IPS-NIHi7 (cell line): Measurements from ENCODE around the gene STK38L.

Experiments
- DNase-seq: peaks from one replicate; pipeline ENCODE4 v3.0.0; 2012; ENCODE audit warnings: mixed read lengths; ENCODE audit errors: extremely low spot score

Gene STK38L

GRCh38 chr12:27316947-27317346, 72.9 kb downstream of the STK38L start:
- no peak for DNase-seq

- DNase-seq, result no peak
Measured at GRCh38 chr12:27319409-27319808, 75.3 kb downstream of the STK38L start.

- no peak for DNase-seq
Measured at GRCh38 chr12:27319848-27320247, 75.8 kb downstream of the STK38L start.

- no peak for DNase-seq
Measured at GRCh38 chr12:27324530-27324929, 80.4 kb downstream of the STK38L start.

GRCh38 chr12:27330846-27331245, 86.8 kb downstream of the STK38L start:
- DNase-seq, result no peak

GRCh38 chr12:27331291-27331926, 87.3 kb downstream of the STK38L start:
- DNase-seq, result no peak

- no peak for DNase-seq
Measured at GRCh38 chr12:27331927-27332324, 87.8 kb downstream of the STK38L start.

GRCh38 chr12:27332407-27332713, 88.3 kb downstream of the STK38L start:
- DNase-seq, result no peak

- peak; percentile 90 for DNase-seq
Measured at GRCh38 chr12:27332714-27333402, 88.8 kb downstream of the STK38L start, which contains the start of gene BMAL2. Gene BMAL2 (plus strand): TSS chr12:27332836. CDS start chr12:27333073, 237 bp downstream.

- peak; percentile 22 for DNase-seq
Measured at GRCh38 chr12:27333403-27334009, 89.4 kb downstream of the STK38L start.

GRCh38 chr12:27334042-27334720, 90.1 kb downstream of the STK38L start:
- DNase-seq, result no peak

GRCh38 chr12:27334721-27335082, 90.6 kb downstream of the STK38L start:
- DNase-seq, result no peak

- DNase-seq, result no peak
Measured at GRCh38 chr12:27335364-27336281, 91.5 kb downstream of the STK38L start.

GRCh38 chr12:27336282-27336653, 92.2 kb downstream of the STK38L start:
- no peak for DNase-seq

GRCh38 chr12:27337376-27337775, 93.3 kb downstream of the STK38L start:
- no peak for DNase-seq

GRCh38 chr12:27338473-27338872, 94.4 kb downstream of the STK38L start:
- DNase-seq, result no peak

- no peak for DNase-seq
Measured at GRCh38 chr12:27340971-27341370, 96.9 kb downstream of the STK38L start.

- DNase-seq, result no peak
Measured at GRCh38 chr12:27342536-27342935, 98.5 kb downstream of the STK38L start.

- no peak for DNase-seq
Measured at GRCh38 chr12:27343255-27344000, 99.3 kb downstream of the STK38L start.

GRCh38 chr12:27344246-27344645, 100.2 kb downstream of the STK38L start:
- no peak for DNase-seq

- no peak for DNase-seq
Measured at GRCh38 chr12:27344760-27345159, 100.7 kb downstream of the STK38L start.
